HCT116 (cell line): Measurements from ENCODE around the gene CREBBP. TPM values are rescaled to one million over a fixed set of nuclear protein-coding genes. Genes with fewer than 3 reads are reported as not detected.

ENCODE experiments used
- ATAC-seq: fragments of 200-7000 bp; cut with Tn5 transposase; 2 replicates; pipeline ENCODE4 v1.9.1; 2020; ENCODE audit warnings: mild to moderate bottlenecking, moderate library complexity
- BruUV-seq: library from RNA; stranded (reverse); fragments of 400-500 nt; replicated peaks from 2 replicates; lab custom pipeline; 2021; lab: Mats Ljungman, UMichigan
- CTCF ChIA-PET: fragments of 300-600 bp; sonication (Branson Sonifier 250); formaldehyde crosslinking; loops from one replicate; lab custom pipeline; 2021; ENCODE audit warnings: antibody characterized with exemption; lab: Charles Lee
- POLR2A ChIA-PET: fragments of 300-600, 350-600 bp; sonication (Branson Sonifier 250); formaldehyde crosslinking; loops from one replicate; lab custom pipeline; 2021; ENCODE audit warnings: antibody characterized with exemption; lab: Charles Lee
- RAD21 ChIA-PET, 2 experiments: fragments of 300-600 bp; sonication (Branson Sonifier 250); formaldehyde crosslinking; loops; one replicate each; lab custom pipeline; 2023; ENCODE audit warnings: low total read pairs in 2 of 2; ENCODE audit not compliant: uncharacterized antibody in 2 of 2, unreplicated experiment in 2 of 2, low non-redundant PET in 1 of 2; lab: Charles Lee
- DNase-seq: peaks from one replicate; pipeline ENCODE4 v3.0.0-alpha.2; 2010; ENCODE audit warnings: low read depth, low spot score
- H2AFZ ChIP-seq: fragments of 200-600 bp; shearing (Covaris generic), sonication (generic); 2 replicates; pipeline ENCODE4 v1.6.1; 2017; ENCODE audit warnings: low read depth, mixed run types, mixed read lengths, antibody characterized with exemption, low read length; ENCODE audit not compliant: poor library complexity, severe bottlenecking
- H3K27ac ChIP-seq: 2 replicates; pipeline ENCODE4 v1.5.1; 2012; ENCODE audit warnings: low read depth, low read length
- H3K27me3 ChIP-seq: fragments of 200-600 bp; sonication (generic); 2 replicates; pipeline ENCODE4 v1.6.1; 2016; ENCODE audit warnings: mixed run types, low read length, mixed read lengths; ENCODE audit not compliant: insufficient read depth
- H3K36me3 ChIP-seq, 2 experiments: fragments of 200-500 bp in 1 of 2; fragments of 200-600 bp in 1 of 2; sonication (Bioruptor generic) in 1 of 2; sonication (generic) in 1 of 2; 2 replicates each; pipeline versions ENCODE4 v1.5.1 to v1.6.1; 2014 to 2016; ENCODE audit warnings: low read length in 2 of 2, inconsistent platforms in 1 of 2, mixed read lengths in 1 of 2, mixed run types in 1 of 2; ENCODE audit not compliant: insufficient read depth in 2 of 2, control insufficient read depth in 1 of 2
- H3K4me1 ChIP-seq, 2 experiments: fragments of 200-600 bp in 1 of 2; sonication (generic) in 1 of 2; 2 replicates each; pipeline versions ENCODE4 v1.5.1 to v1.6.1; 2012 to 2017; ENCODE audit warnings: low read length in 2 of 2, inconsistent platforms in 1 of 2, mild to moderate bottlenecking in 1 of 2, mixed read lengths in 1 of 2, mixed run types in 1 of 2, moderate library complexity in 1 of 2; ENCODE audit not compliant: insufficient read depth in 2 of 2, control insufficient read depth in 1 of 2
- H3K4me2 ChIP-seq: fragments of 200-600 bp; sonication (generic); 2 replicates; pipeline ENCODE4 v1.6.1; 2017; ENCODE audit warnings: mixed run types, low read length, mixed read lengths
- H3K4me3 ChIP-seq, 2 experiments: fragments of 200-600 bp in 1 of 2; sonication (generic) in 1 of 2; replicated peaks in 1 of 2; 2 replicates each; pipeline ENCODE4 v1.5.1; 2011 to 2016; ENCODE audit warnings: low read length in 2 of 2, control low read depth in 1 of 2, low read depth in 1 of 2, mild to moderate bottlenecking in 1 of 2, mixed read lengths in 1 of 2, mixed run types in 1 of 2
- H3K79me2 ChIP-seq: fragments of 200-600 bp; sonication (generic); 2 replicates; pipeline ENCODE4 v1.6.1; 2017; ENCODE audit warnings: mild to moderate bottlenecking, mixed run types, low read length, moderate library complexity, mixed read lengths; ENCODE audit not compliant: insufficient read depth
- H3K9ac ChIP-seq: fragments of 200-600 bp; sonication (generic); 2 replicates; pipeline ENCODE4 v1.6.1; 2016; ENCODE audit warnings: low read length, mixed read lengths
- H3K9me2 ChIP-seq: fragments of 200-600 bp; sonication (generic), shearing (Covaris generic); 2 replicates; pipeline ENCODE4 v1.6.1; 2017; ENCODE audit warnings: mixed run types, mild to moderate bottlenecking, moderate library complexity; ENCODE audit not compliant: insufficient read depth
- H3K9me3 ChIP-seq, 2 experiments: fragments of 200-500 bp in 1 of 2; fragments of 200-600 bp in 1 of 2; sonication (Bioruptor generic) in 1 of 2; sonication (generic) in 1 of 2; 2 replicates each; pipeline ENCODE4 v1.6.1; 2014 to 2017; ENCODE audit warnings: low read length in 2 of 2, mixed read lengths in 2 of 2, inconsistent platforms in 1 of 2, low read depth in 1 of 2, mild to moderate bottlenecking in 1 of 2, mixed run types in 1 of 2, moderate library complexity in 1 of 2; ENCODE audit not compliant: control insufficient read depth in 1 of 2, insufficient read depth in 1 of 2
- H4K20me1 ChIP-seq: fragments of 200-600 bp; sonication (generic), shearing (Covaris generic); 2 replicates; pipeline ENCODE4 v1.6.1; 2017; ENCODE audit warnings: mixed run types, mild to moderate bottlenecking, moderate library complexity; ENCODE audit not compliant: insufficient read depth
- CTCF ChIP-seq, 3 experiments: fragments of 200-600 bp in 1 of 3; sonication (generic) in 1 of 3; IDR thresholded peaks in 2 of 3; conservative IDR thresholded peaks in 1 of 3; 2 replicates each; pipeline ENCODE4 v1.5.1; 2012 to 2017; ENCODE audit warnings: low read depth in 2 of 3, low read length in 2 of 3, antibody characterized with exemption in 1 of 3, borderline replicate concordance in 1 of 3, control low read depth in 1 of 3, mild to moderate bottlenecking in 1 of 3, mixed read lengths in 1 of 3, mixed run types in 1 of 3, moderate library complexity in 1 of 3; ENCODE audit not compliant: insufficient read depth in 1 of 3
- EZH2phosphoT487 ChIP-seq: fragments of 200-600 bp; IDR thresholded peaks from 2 replicates; pipeline ENCODE4 v1.6.1; 2018; ENCODE audit warnings: antibody characterized with exemption, borderline replicate concordance
- FOSL1 ChIP-seq: IDR thresholded peaks from 2 replicates; pipeline ENCODE4 v1.6.1; 2012; ENCODE audit warnings: low read depth
- MAX ChIP-seq: IDR thresholded peaks from 2 replicates; pipeline ENCODE4 v1.6.1; 2012
- SIN3A ChIP-seq: IDR thresholded peaks from 2 replicates; pipeline ENCODE4 v1.6.1; 2012; ENCODE audit warnings: low read depth
- SP1 ChIP-seq: IDR thresholded peaks from 2 replicates; pipeline ENCODE4 v1.6.1; 2012; ENCODE audit warnings: low read depth
- SRF ChIP-seq: IDR thresholded peaks from 2 replicates; pipeline ENCODE4 v1.6.1; 2012; ENCODE audit warnings: low read depth
- TCF7L2 ChIP-seq: IDR thresholded peaks from 2 replicates; pipeline ENCODE4 v1.7.0; 2011; ENCODE audit warnings: borderline replicate concordance, inconsistent platforms; ENCODE audit not compliant: insufficient read depth, insufficient read length; ENCODE audit errors: extremely low read depth
- YY1 ChIP-seq: IDR thresholded peaks from 2 replicates; pipeline ENCODE4 v1.6.1; 2011; ENCODE audit warnings: low read length, low read depth, moderate library complexity, mild to moderate bottlenecking; ENCODE audit not compliant: insufficient replicate concordance; ENCODE audit errors: extremely low read depth
- ZBTB33 ChIP-seq: IDR thresholded peaks from 2 replicates; pipeline ENCODE4 v1.6.1; 2011; ENCODE audit warnings: mild to moderate bottlenecking, low read length, moderate library complexity; ENCODE audit not compliant: insufficient replicate concordance; ENCODE audit errors: extremely low read depth
- ZFX ChIP-seq: fragments of 450-650 bp; IDR thresholded peaks from 2 replicates; pipeline ENCODE4 v1.6.1; 2017
- intact Hi-C: fragments of 100-400 bp; cut with micrococcal nuclease; formaldehyde crosslinking; loops from 2 replicates; pipeline ENCODE4 v1.10.0; 2022
- total RNA-seq: library from RNA; stranded (reverse); gene quantifications from one replicate; pipeline ENCODE4 v1.2.1, GENCODE V29; 2021; ENCODE audit not compliant: unreplicated experiment

The CREBBP gene
- total RNA-seq, 1 experiment from 2014 or later = 42.7 TPM

GRCh38 chr16:3713587-3714242 lies 166.8 kb downstream of the CREBBP start:
- RAD21 ChIA-PET = no interaction called here
- ATAC-seq = no peak

More at GRCh38 chr16:3713587-3714242, 166.8 kb downstream of the CREBBP start:
- no peak for DNase-seq
- CTCF ChIA-PET = no interaction called here
- H3K27ac ChIP-seq = no peak overlapping the region
- POLR2A ChIA-PET = no interaction called here
- H3K4me3 ChIP-seq = no peak overlapping the region
- H2AFZ ChIP-seq = no peak overlapping the region
- no peaks in the 10 kb centered on the region for H3K9me3 ChIP-seq
- no TSS peak for BruUV-seq
- H3K9ac ChIP-seq = no peak overlapping the region
- intact Hi-C loops = no loop called here
- H3K4me1 ChIP-seq = peaks cover 7 to 19% of the 10 kb centered on the region in 2 experiments
- peaks cover 13% of the 10 kb centered on the region; the same call in 1 of the 2 replicates for H4K20me1 ChIP-seq
- no peaks in the 10 kb centered on the region for H3K9me2 ChIP-seq
- TF ChIP-seq TCF7L2 = no peak
- no peak for TF ChIP-seq EZH2phosphoT487
- no peak for TF ChIP-seq CTCF (IDR thresholded peaks at IDR 0.05 in 2 of 3, conservative IDR thresholded peaks at IDR 0.05 in 1 of 3; ENCODE audit: borderline replicate concordance in 1 of 3, insufficient read depth in 1 of 3, low read depth in 2 of 3, low read length in 2 of 3)
- no peak for TF ChIP-seq ZFX
- no peak for TF ChIP-seq FOSL1
- TF ChIP-seq SP1 = no peak
- no peak for TF ChIP-seq SIN3A
- no peak for TF ChIP-seq YY1
- TF ChIP-seq SRF = no peak
- TF ChIP-seq ZBTB33 = no peak
- TF ChIP-seq MAX = no peak
- H3K36me3 ChIP-seq = peaks cover 3 to 18% of the 10 kb centered on the region in 2 experiments; a peak in 1 of 4 replicates
- peaks cover 87% of the 10 kb centered on the region for H3K79me2 ChIP-seq
- H3K4me2 ChIP-seq = no peak overlapping the region
- no peaks in the 10 kb centered on the region for H3K27me3 ChIP-seq
